Nephron (organoid): ENCODE results near the gene ACP4.

Experiments
- H3K27ac Mint-ChIP-seq, 3 experiments: 2 replicates each; pipeline ENCODE4 v1.8.0; 2020; ENCODE audit warnings: mixed read lengths in 3 of 3, mild to moderate bottlenecking in 2 of 3, moderate library complexity in 1 of 3
- H3K27me3 Mint-ChIP-seq: 2 replicates; pipeline ENCODE4 v1.8.0; 2021; ENCODE audit warnings: low read depth, mild to moderate bottlenecking, moderate library complexity, mixed read lengths
- H3K36me3 Mint-ChIP-seq: 2 replicates; pipeline ENCODE4 v1.8.0; 2020; ENCODE audit warnings: low read depth, mixed read lengths
- H3K4me1 Mint-ChIP-seq: 2 replicates; pipeline ENCODE4 v1.8.0; 2020; ENCODE audit warnings: mixed read lengths
- H3K4me3 Mint-ChIP-seq, 3 experiments: 2 replicates each; pipeline ENCODE4 v1.8.0; 2020; ENCODE audit warnings: mild to moderate bottlenecking in 3 of 3, mixed read lengths in 3 of 3, moderate library complexity in 2 of 3
- H3K9me3 Mint-ChIP-seq: 2 replicates; pipeline ENCODE4 v1.8.0; 2020; ENCODE audit warnings: mixed read lengths
- TF ChIP-seq, protein P1 (sequence below), 3 experiments: fragments of 200-600 bp; sonication (generic); IDR thresholded peaks; one replicate each; pipeline ENCODE4 v1.5.0; 2021; ENCODE audit warnings: antibody characterized with exemption in 3 of 3; ENCODE audit not compliant: unreplicated experiment in 3 of 3

Gene ACP4

DNA sequence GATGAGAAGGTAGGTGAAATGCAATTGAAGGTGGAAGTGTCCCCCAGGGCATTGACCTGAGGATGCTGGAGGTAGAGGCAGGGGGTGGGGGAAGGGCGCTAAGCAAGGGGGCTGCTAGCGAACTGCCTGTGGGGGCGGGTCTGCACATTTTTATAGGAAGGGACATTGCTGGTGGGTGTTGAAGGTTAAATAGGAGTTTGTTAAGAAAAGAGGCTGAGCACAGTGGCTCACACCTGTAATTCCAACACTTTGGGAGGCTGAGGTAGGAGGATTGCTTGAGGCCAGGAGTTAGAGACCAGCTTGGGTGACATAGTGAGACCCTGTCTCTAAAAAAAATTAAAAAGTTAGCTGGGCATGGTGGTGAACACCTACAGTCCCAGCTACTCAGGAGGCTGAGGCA, 5.5 kb upstream of the ACP4 start:
- Mint-ChIP-seq H3K27ac (no peak overlapping the region), H3K36me3 (no peaks in the 10 kb centered on the region), H3K27me3 (peaks cover 46% of the 10 kb centered on the region), H3K4me3 (no peak overlapping the region), H3K9me3 (no peaks in the 10 kb centered on the region), H3K4me1 (peaks cover 4% of the 10 kb centered on the region)
- TF ChIP-seq, protein P1, sequence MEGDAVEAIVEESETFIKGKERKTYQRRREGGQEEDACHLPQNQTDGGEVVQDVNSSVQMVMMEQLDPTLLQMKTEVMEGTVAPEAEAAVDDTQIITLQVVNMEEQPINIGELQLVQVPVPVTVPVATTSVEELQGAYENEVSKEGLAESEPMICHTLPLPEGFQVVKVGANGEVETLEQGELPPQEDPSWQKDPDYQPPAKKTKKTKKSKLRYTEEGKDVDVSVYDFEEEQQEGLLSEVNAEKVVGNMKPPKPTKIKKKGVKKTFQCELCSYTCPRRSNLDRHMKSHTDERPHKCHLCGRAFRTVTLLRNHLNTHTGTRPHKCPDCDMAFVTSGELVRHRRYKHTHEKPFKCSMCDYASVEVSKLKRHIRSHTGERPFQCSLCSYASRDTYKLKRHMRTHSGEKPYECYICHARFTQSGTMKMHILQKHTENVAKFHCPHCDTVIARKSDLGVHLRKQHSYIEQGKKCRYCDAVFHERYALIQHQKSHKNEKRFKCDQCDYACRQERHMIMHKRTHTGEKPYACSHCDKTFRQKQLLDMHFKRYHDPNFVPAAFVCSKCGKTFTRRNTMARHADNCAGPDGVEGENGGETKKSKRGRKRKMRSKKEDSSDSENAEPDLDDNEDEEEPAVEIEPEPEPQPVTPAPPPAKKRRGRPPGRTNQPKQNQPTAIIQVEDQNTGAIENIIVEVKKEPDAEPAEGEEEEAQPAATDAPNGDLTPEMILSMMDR (IDR thresholded peaks at IDR 0.05; ENCODE audit: unreplicated experiment in 3 of 3), result no peak

DNA sequence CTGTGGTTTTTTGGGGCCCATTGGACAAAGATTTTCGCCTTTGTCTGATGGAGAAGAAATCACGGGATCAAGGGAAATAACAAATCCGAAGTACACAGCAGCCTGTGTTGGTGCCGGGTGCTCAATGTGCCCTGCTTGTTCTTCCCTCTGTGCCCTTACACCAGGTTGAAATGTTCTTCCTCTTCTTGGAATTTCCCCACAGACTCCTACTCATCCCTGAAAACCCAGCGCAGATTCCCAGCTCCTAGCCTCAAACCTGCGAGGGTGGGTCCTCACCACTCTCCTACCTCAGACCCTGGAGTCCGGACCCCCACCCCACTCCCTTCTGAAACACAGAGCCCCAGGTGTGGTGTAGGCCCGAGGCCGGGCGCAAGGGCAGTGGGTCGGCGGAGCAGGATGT, 4.9 kb upstream of the ACP4 start:
- peaks cover 4% of the 10 kb centered on the region for H3K4me1 Mint-ChIP-seq
- no peaks in the 10 kb centered on the region for H3K36me3 Mint-ChIP-seq
- no peak overlapping the region for H3K4me3 Mint-ChIP-seq
- peaks cover 44% of the 10 kb centered on the region for H3K27me3 Mint-ChIP-seq
- no peak overlapping the region for H3K27ac Mint-ChIP-seq
- TF ChIP-seq, protein P1 (IDR thresholded peaks at IDR 0.05; ENCODE audit: unreplicated experiment in 3 of 3), result no peak
- no peaks in the 10 kb centered on the region for H3K9me3 Mint-ChIP-seq

DNA sequence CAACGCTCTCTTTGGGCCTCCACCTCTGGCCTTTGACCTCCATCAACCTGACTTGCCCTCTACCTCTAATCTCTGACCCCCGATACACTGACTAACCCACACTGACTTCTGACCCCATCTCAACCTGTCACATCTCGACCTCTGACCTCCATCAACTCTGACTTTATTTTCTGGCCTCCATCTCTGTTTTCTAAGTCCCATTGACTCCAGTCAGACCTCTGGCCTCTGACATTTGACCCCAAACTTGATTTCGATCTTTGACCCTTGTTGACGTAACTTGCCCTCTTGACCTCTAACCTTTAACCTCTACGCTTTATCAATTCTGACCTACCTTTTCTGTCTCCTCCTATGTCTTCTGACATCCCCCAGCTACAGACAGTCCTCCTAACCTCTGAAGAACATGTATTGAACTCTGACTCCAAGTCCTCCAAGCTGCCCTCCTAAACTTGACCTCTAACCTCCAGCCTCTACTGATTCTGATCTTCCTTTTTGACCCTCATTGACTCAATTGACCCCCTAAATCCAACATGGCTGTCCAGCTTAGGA, 780 bp downstream of the ACP4 start:
- Mint-ChIP-seq H3K36me3 (no peaks in the 10 kb centered on the region), H3K27me3 (peaks cover 6% of the 10 kb centered on the region), H3K4me3 (no peak overlapping the region), H3K9me3 (no peaks in the 10 kb centered on the region), H3K4me1 (no peaks in the 10 kb centered on the region), H3K27ac (no peak overlapping the region)
- TF ChIP-seq, protein P1 (IDR thresholded peaks at IDR 0.05; ENCODE audit: unreplicated experiment in 3 of 3), result no peak

DNA sequence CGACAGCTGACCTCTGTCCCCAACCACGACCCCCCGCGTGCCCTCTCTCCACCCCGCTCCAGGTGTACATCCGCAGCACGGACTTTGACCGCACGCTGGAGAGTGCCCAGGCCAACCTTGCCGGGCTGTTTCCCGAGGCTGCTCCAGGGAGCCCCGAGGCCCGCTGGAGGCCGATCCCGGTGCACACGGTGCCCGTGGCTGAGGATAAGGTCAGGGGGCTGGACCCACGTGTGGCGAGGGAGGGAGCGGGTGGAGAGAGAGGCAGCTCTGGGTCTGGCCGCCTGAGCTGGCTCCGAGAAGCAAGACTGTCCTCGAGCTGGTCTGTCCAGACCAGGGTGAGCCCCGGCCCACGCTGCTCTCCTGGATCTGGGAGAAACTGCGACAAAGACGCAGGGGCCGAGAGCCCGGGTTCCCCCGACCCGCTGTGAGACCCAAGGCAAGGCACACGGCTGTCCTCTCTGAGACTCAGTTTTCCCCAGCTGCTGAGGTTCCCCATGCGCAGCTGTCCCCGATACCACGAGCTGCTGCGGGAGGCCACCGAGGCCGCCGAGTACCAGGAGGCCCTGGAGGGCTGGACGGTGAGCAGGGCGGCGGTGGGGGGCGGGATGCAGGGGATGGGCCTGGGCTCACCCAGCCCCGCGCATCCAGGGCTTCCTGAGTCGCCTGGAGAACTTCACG, 1.5 kb downstream of the ACP4 start:
- H3K4me3 Mint-ChIP-seq, result no peak overlapping the region
- peaks cover 6% of the 10 kb centered on the region for H3K27me3 Mint-ChIP-seq
- H3K36me3 Mint-ChIP-seq, result no peaks in the 10 kb centered on the region
- TF ChIP-seq, protein P1 (IDR thresholded peaks at IDR 0.05; ENCODE audit: unreplicated experiment in 3 of 3), result no peak
- no peaks in the 10 kb centered on the region for H3K4me1 Mint-ChIP-seq
- no peaks in the 10 kb centered on the region for H3K9me3 Mint-ChIP-seq
- no peak overlapping the region for H3K27ac Mint-ChIP-seq

DNA sequence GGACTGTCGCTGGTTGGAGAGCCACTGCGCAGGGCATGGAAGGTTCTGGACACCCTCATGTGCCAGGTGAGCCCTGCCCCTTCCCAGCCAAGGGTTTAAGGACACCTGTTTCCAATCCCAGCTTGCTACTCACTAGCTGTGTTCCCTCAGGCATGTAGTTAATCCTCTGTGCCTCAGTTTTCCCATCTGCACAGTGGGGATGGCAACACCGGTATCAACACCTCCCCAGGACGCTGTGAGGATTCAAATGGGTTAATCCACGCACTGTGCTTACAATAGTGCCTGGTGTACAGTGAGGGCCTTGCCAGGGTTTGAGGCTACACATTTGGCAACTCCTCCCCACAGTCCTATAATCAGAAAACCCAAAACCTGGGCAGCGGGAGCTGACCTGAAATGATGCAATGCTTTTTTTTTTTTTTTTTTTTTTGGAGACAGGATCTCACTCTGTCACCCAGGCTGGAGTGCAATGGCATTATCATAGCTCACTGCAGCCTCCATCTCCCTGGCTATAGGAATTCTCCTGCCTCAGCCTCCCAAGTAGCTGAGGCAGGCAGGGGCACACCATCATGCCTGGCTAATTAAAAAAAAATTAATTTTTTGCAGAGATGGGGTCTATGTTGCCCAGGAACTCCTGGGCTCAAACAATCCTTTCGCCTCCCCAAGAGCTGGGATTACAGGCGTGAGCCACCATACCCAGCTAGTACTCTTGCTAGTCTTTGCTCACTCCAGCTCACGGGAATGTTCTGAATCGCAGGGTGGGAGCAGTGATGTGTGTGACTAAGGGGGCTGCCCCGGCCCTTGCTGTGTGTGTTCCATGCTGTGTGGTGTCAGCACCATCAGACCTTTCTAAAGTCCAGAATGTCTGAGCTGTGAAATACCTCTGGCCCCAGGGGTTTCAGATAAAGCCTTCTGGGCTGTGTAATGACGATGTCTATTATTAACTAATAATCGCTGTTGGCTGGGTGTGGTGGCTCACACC, 2.3 kb downstream of the ACP4 start:
- H3K27ac Mint-ChIP-seq, result no peak overlapping the region
- H3K27me3 Mint-ChIP-seq, result peaks cover 6% of the 10 kb centered on the region
- no peak overlapping the region for H3K4me3 Mint-ChIP-seq
- no peaks in the 10 kb centered on the region for H3K4me1 Mint-ChIP-seq
- peaks cover 4% of the 10 kb centered on the region for H3K36me3 Mint-ChIP-seq
- no peaks in the 10 kb centered on the region for H3K9me3 Mint-ChIP-seq
- TF ChIP-seq, protein P1 (IDR thresholded peaks at IDR 0.05; ENCODE audit: unreplicated experiment in 3 of 3), result no peak
